HS-27A (cell line): ENCODE data around the gene PPM1D.
A peak's percentile ranks its signal among the peaks of the same experiment; 100 is the strongest.
"Not testable (repeated sequence)": the region's sequence is repeated elsewhere in the genome, so short reads cannot be mapped to it uniquely, and the experiment has no call there.

Experiments
- DNase-seq: peaks from one replicate; pipeline ENCODE4 v3.0.0-alpha.2; 2012; ENCODE audit warnings: low read depth, missing footprints

PPM1D gene

GRCh38 chr17:60599620-60600489 lies at the start of gene PPM1D:
Gene PPM1D (plus strand): TSS chr17:60600193. CDS start chr17:60600415, 222 bp downstream.
- DNase-seq: peak; percentile 95

GRCh38 chr17:60552255-60552654 lies 47.7 kb upstream of the PPM1D start:
- not testable (repeated sequence) for DNase-seq

GRCh38 chr17:60554377-60554788 lies 45.6 kb upstream of the PPM1D start:
- DNase-seq: peak; percentile 72

- DNase-seq: no peak
Observed at GRCh38 chr17:60555786-60556185, 44.2 kb upstream of the PPM1D start.

- DNase-seq: no peak
Observed at GRCh38 chr17:60557805-60558204, 42.2 kb upstream of the PPM1D start.

GRCh38 chr17:60559659-60559994 lies 40.4 kb upstream of the PPM1D start:
- DNase-seq: no peak

GRCh38 chr17:60559995-60560859 lies 39.8 kb upstream of the PPM1D start:
- DNase-seq: no peak

- no peak for DNase-seq
Observed at GRCh38 chr17:60560860-60561257, 39.1 kb upstream of the PPM1D start.

GRCh38 chr17:60562421-60562820 lies 37.6 kb upstream of the PPM1D start:
- DNase-seq: no peak

- DNase-seq: no peak
Observed at GRCh38 chr17:60563743-60564142, 36.2 kb upstream of the PPM1D start.

- no peak for DNase-seq
Observed at GRCh38 chr17:60565233-60565632, 34.8 kb upstream of the PPM1D start.

- peak; percentile 86 for DNase-seq
Observed at GRCh38 chr17:60573236-60574051, 26.5 kb upstream of the PPM1D start.

GRCh38 chr17:60577147-60577915 lies 22.7 kb upstream of the PPM1D start:
- no peak for DNase-seq

- no peak for DNase-seq
Observed at GRCh38 chr17:60579090-60579489, 20.9 kb upstream of the PPM1D start.

- DNase-seq: no peak
Observed at GRCh38 chr17:60579551-60579950, 20.4 kb upstream of the PPM1D start.

- no peak for DNase-seq
Observed at GRCh38 chr17:60583008-60583407, 17.0 kb upstream of the PPM1D start.

GRCh38 chr17:60585887-60586286 lies 14.1 kb upstream of the PPM1D start:
- no peak for DNase-seq

- DNase-seq: no peak
Observed at GRCh38 chr17:60586288-60586974, 13.6 kb upstream of the PPM1D start.

- DNase-seq: no peak
Observed at GRCh38 chr17:60590070-60590469, 9.9 kb upstream of the PPM1D start.

- DNase-seq: no peak
Observed at GRCh38 chr17:60592750-60593149, 7.2 kb upstream of the PPM1D start.
